Vagina (tissue), 2 donors: ENCODE data around the gene NDUFV2. TPM values are rescaled to one million over a fixed set of nuclear protein-coding genes. Genes with fewer than 3 reads are reported as not detected.
"Not testable (repeated sequence)": the region's sequence is repeated elsewhere in the genome, so short reads cannot be mapped to it uniquely, and the experiment has no call there.

Experiments
- DNase-seq, 2 donors: peaks; one replicate each; pipeline ENCODE4 v3.0.0-alpha.2; 2017; ENCODE audit errors: extremely low spot score in 2 of 2
- H3K27ac ChIP-seq: fragments of 200-600 bp; sonication (generic); one replicate; pipeline ENCODE4 v1.5.1; 2019
- H3K27me3 ChIP-seq: fragments of 200-600 bp; sonication (generic); one replicate; pipeline ENCODE4 v1.5.1; 2019
- H3K36me3 ChIP-seq, 2 donors: fragments of 200-600 bp; sonication (generic); one replicate each; pipeline ENCODE4 v1.5.1; 2017 to 2019
- H3K4me1 ChIP-seq: fragments of 200-600 bp; sonication (generic); one replicate; pipeline ENCODE4 v1.5.1; 2019
- H3K4me3 ChIP-seq, 2 donors: fragments of 200-600 bp; sonication (generic); 1 replicate in 1 of 2; 2 replicates in 1 of 2; pipeline ENCODE4 v1.5.1; 2016 to 2019
- H3K9me3 ChIP-seq: fragments of 200-600 bp; sonication (generic); one replicate; pipeline ENCODE4 v1.5.1; 2019
- CTCF ChIP-seq, 3 experiments: fragments of 450-650 bp in 2 of 3; fragments of 200-600 bp in 1 of 3; sonication (generic) in 1 of 3; IDR thresholded peaks; one replicate each; pipeline ENCODE4 v1.5.1; 2017 to 2019; ENCODE audit warnings: antibody characterized with exemption in 3 of 3, mild to moderate bottlenecking in 2 of 3, moderate library complexity in 2 of 3
- POLR2A ChIP-seq, 2 donors: fragments of 450-650 bp; IDR thresholded peaks; one replicate each; pipeline ENCODE4 v1.6.1; 2017; ENCODE audit warnings: antibody characterized with exemption in 2 of 2, mild to moderate bottlenecking in 2 of 2, moderate library complexity in 2 of 2
- POLR2AphosphoS5 ChIP-seq, 2 donors: sonication (generic); formaldehyde crosslinking; IDR thresholded peaks; one replicate each; pipeline ENCODE4 v1.9.0; 2017; ENCODE audit warnings: antibody characterized with exemption in 2 of 2, mild to moderate bottlenecking in 2 of 2, low read depth in 1 of 2; ENCODE audit not compliant: insufficient read depth in 1 of 2
- intact Hi-C: fragments of 100-400 bp; cut with DNase I; formaldehyde crosslinking; loops from one replicate; pipeline ENCODE4 v1.15.1; 2023
- total RNA-seq: library from RNA; depleted of rRNA; stranded (reverse); fragments of >200 nt; gene quantifications from one replicate; pipeline ENCODE4 v1.2.3, GENCODE V29; 2016

Gene NDUFV2
- total RNA-seq, 1 donor from 2014 or later = 75.1 TPM

- H3K36me3 ChIP-seq = no peaks in the 10 kb centered on the region
- H3K27me3 ChIP-seq = no peaks in the 10 kb centered on the region
- TF ChIP-seq POLR2AphosphoS5 (IDR thresholded peaks at IDR 0.05; ENCODE audit: insufficient read depth in 1 of 2, low read depth in 1 of 2) (no peak), CTCF (IDR thresholded peaks at IDR 0.05) (no peak), POLR2A (IDR thresholded peaks at IDR 0.05) (no peak)
- DNase-seq = no peak
- intact Hi-C loops = no loop called here
- H3K4me3 ChIP-seq = no peak overlapping the region
- no peak overlapping the region for H3K27ac ChIP-seq
- H3K4me1 ChIP-seq = no peaks in the 10 kb centered on the region
- no peaks in the 10 kb centered on the region for H3K9me3 ChIP-seq
Measured at GRCh38 chr18:9088252-9088651, 14.2 kb upstream of the NDUFV2 start.

- H3K36me3 ChIP-seq, H3K4me1 ChIP-seq, H3K9me3 ChIP-seq, DNase-seq, H3K27me3 ChIP-seq, intact Hi-C loops, H3K4me3 ChIP-seq, H3K27ac ChIP-seq: not testable (repeated sequence)
Measured at GRCh38 chr18:9088727-9089126, 13.8 kb upstream of the NDUFV2 start.

GRCh38 chr18:9090578-9090977 is 11.9 kb upstream of the NDUFV2 start:
- H3K27ac ChIP-seq = no peak overlapping the region
- intact Hi-C loops = no loop called here
- H3K27me3 ChIP-seq = no peaks in the 10 kb centered on the region
- TF ChIP-seq POLR2A (IDR thresholded peaks at IDR 0.05) (no peak), POLR2AphosphoS5 (IDR thresholded peaks at IDR 0.05; ENCODE audit: insufficient read depth in 1 of 2, low read depth in 1 of 2) (no peak), CTCF (IDR thresholded peaks at IDR 0.05) (no peak)
- H3K4me3 ChIP-seq = no peak overlapping the region
- H3K9me3 ChIP-seq = no peaks in the 10 kb centered on the region
- no peak for DNase-seq
- no peaks in the 10 kb centered on the region for H3K36me3 ChIP-seq
- H3K4me1 ChIP-seq = no peaks in the 10 kb centered on the region

GRCh38 chr18:9091066-9091476 is 11.4 kb upstream of the NDUFV2 start:
- no peaks in the 10 kb centered on the region for H3K9me3 ChIP-seq
- H3K4me1 ChIP-seq = no peaks in the 10 kb centered on the region
- H3K27me3 ChIP-seq = no peaks in the 10 kb centered on the region
- no peaks in the 10 kb centered on the region for H3K36me3 ChIP-seq
- no peak for DNase-seq
- no peak for TF ChIP-seq POLR2A (IDR thresholded peaks at IDR 0.05)
- TF ChIP-seq CTCF (IDR thresholded peaks at IDR 0.05) = no peak
- TF ChIP-seq POLR2AphosphoS5 (IDR thresholded peaks at IDR 0.05; ENCODE audit: insufficient read depth in 1 of 2, low read depth in 1 of 2) = no peak
- no peak overlapping the region for H3K4me3 ChIP-seq
- H3K27ac ChIP-seq = no peak overlapping the region
- intact Hi-C loops = no loop called here

GRCh38 chr18:9092665-9093064 is 9.8 kb upstream of the NDUFV2 start:
- H3K4me1 ChIP-seq = no peaks in the 10 kb centered on the region
- intact Hi-C loops = no loop called here
- H3K27me3 ChIP-seq = no peaks in the 10 kb centered on the region
- H3K4me3 ChIP-seq = no peak overlapping the region
- no peak overlapping the region for H3K27ac ChIP-seq
- H3K9me3 ChIP-seq = no peaks in the 10 kb centered on the region
- no peaks in the 10 kb centered on the region for H3K36me3 ChIP-seq
- TF ChIP-seq POLR2AphosphoS5 (IDR thresholded peaks at IDR 0.05; ENCODE audit: insufficient read depth in 1 of 2, low read depth in 1 of 2) = no peak
- no peak for TF ChIP-seq POLR2A (IDR thresholded peaks at IDR 0.05)
- TF ChIP-seq CTCF (IDR thresholded peaks at IDR 0.05) = no peak
- DNase-seq = no peak

GRCh38 chr18:9093109-9093508 is 9.4 kb upstream of the NDUFV2 start:
- DNase-seq, H3K4me1 ChIP-seq, H3K4me3 ChIP-seq, H3K9me3 ChIP-seq, H3K36me3 ChIP-seq, H3K27me3 ChIP-seq, H3K27ac ChIP-seq, intact Hi-C loops: not testable (repeated sequence)
